ENCODE measurements around the gene RAB29.

RAB29 gene

DNA sequence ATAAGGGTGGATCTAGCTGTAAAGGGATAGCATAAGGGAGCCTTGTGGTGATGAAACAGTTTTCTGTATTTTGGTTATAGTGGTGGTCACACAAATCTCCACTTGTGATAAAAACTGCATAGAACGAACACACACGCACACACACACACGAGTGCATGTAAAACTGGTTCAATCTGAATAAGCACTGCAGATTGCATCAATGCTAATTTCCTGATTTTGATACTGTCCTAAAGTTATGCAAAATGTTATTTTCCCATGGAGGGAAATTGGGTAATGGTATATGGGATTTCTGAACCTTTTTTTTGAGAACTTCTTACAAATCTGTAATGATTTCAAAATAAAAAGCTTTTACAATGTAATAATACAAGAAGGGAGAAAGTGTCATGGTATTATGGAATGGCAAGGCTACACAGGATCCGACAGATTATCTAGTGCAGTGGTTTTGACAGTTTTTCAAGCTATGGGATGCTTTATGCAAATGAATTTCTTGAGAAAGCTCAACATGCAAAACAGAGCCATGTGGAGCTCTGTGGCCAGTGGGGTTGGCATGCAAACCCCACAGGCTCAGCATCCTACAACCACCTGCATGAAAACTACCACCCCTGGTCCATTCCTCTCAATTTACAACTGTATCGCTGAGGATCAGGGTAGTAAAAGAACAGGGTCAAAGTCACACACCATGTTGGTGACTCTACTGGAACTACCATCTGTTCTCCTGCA is 18.9 kb upstream of the RAB29 start:
- DNase-seq = no peak

DNA sequence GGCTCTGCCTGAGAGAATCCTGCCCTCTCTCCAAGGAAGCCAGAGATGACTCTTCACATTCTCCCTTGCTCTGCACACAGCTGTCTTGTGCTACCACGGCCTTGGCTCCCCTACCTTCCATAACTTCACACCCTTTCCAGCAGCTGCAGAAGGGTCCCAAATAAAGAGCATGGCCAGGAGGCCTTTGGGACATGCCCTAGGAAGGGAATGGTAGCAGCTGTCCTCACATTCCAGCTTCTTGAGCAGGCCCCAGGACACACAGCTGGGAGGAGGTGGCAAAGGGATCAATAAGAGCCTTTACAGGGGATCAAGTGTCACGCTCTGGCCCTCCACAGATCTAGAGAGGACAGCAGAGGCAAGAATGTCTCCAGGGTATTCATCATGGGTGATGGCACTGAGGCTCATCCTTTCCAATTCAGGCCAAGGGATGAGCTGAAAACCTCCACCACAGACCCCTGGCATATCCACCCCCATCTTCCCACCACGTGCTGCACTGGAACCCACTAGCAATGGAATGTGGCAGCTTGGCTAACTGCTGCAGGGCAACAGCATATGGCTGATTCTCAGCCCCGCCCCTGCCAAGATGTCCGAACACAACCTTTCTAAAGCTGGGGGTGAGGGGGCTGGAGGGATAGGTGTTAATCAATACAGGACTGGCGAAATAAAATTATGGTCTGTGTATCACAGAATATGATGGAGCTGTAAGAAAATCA is 17.8 kb upstream of the RAB29 start:
- no peak for DNase-seq

DNA sequence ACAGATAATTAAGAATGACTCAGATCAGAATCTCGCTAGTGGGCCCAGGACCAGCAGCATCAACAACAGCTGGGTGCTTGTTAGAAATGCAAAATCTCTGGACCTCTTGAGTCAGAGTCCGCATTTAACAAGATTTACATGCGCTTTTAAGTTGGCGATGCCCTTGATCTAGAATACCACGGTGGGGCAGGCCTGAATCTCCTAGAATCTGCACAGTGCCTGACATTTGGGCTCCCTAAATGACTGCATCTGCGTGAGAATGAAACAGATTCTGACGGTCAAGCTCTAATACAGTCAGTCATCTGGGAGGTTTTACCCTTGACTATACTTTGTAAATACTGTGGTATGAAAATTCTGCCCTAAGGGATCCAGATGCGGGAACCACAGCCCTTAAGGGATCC is 17.2 kb upstream of the RAB29 start:
- DNase-seq = no peak

DNA sequence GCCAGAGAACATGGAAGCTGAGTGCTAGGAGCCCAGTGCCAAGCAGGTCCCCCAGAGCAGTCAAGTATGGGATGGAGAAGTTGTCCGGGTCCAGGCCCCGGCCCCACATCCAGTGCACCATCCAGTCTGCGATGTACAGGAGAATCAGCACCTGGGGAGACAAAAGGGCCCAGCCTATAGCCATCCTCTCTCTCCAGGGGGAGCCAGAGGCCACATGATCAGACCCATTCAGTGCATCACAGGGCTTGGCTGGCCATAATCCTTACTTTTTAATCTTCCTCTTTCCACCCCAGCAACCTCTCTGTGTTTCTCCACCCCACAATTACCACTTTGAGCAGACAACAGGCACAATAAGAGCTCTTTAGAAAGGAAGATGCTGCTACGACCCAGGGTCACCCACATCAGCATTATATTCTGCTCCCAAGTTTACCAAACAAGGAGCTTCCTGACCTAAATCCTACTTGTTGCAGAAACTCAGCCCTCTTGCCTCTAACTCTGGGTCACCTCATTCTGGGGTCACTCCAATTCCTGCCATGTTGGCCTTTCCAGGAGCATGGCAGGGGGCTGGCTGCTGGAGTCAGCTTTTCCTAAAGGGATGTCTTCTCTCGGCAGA is 16.4 kb upstream of the RAB29 start:
- no peak for DNase-seq

DNA sequence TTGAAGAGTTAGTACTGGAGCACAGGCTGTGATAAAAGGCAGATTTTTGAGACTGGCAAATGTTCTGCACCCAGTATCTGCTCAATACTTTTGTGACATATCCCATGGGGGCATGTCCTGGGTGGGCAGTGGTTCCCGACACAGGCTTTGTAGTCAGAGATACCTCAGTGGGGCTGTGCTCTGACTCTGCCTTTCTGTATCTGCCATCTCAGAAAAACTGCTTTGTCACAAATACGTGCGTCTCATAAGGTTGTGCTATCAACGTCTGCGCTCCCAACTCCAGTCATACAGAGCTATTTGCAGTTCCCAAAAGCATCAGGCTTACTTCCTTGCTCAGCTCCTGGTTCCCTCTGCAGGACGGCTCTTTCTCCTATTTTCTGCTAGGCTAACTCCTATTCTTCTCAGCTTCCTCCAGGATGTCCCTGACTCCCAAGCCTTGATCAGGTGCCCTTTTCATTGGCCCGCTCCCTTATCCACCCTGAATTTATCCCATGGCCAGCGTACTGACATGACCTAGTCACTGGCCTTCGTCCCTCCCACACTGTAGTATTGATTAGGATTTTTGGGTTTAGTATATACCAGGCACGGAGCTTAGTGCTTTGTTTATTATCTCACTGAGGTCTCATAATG is 12.1 kb upstream of the RAB29 start:
- no peak for DNase-seq

DNA sequence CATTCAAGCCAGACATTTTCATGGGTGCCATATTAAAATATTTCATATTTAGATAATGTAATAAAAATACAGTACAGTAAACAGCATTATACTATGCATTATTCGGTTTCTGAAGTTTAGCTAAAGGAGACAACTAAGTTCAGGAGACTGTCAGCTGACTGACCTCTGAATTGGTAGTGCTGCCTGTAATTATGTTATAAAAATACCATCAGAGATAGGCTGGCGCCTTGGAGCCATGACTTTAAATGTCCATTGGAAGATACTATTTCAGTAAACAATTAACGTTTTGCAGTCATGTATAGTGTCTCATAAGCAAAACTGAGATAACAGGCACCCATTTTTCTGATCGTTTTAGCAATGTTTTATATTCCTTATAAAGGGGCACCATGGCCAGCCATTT is 11.3 kb upstream of the RAB29 start:
- DNase-seq = no peak

DNA sequence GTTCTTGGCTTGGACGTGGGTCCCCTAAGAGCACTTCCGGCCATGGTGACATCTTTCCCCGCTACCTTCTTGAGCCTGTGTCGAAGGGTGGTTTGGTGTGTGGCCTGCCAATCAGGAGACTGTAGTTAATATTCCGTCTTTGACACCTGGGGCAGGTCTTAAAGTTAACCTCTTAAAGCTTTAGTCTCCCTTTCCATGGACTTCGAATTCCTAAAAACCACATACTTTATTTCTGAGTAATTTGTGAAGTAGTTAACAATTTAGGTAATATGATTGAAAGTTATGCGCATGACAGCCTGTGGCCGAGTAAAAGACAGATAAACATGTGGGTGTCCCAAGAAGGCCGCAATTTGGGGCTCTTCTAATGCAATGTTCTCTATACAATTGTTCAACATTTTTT is 10.2 kb upstream of the RAB29 start:
- DNase-seq = no peak

DNA sequence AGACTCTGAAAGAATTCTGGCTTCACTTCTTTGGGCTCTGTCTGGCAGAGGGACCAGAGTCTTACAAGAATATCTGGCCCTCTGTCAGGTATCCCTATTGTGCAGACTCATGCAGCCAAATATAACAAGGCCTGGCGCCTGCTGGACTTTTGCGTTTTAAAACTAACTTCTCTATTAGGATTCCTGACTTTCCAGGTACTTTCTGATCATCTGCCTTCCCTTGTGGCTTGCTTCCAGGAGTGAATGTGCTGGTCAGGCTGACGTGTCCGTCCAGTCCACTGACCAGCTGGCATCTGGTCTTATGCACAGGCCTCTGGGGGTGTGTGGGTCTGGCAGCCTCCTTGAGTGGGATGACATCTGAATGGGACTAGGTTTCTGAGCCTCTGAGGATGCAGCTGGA is 8.6 kb upstream of the RAB29 start:
- DNase-seq = peak; percentile 21

DNA sequence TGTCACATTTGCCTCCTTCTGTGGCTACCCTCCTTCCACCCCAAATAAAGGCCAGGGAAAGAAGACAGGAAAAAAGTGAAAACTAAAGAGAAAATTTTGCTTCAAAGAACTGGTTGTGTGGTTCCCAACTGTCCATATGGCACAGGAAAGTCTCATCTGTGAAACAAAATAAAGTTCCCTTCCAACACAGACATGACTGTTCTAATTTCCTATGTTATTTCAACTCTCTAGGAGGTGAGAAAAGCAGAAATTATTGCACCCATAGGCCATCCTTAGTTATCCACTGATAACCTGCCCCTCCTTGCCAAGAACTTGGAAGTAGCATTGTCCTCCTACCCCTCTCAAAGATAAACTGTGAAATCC is 8.1 kb upstream of the RAB29 start:
- no peak for DNase-seq

DNA sequence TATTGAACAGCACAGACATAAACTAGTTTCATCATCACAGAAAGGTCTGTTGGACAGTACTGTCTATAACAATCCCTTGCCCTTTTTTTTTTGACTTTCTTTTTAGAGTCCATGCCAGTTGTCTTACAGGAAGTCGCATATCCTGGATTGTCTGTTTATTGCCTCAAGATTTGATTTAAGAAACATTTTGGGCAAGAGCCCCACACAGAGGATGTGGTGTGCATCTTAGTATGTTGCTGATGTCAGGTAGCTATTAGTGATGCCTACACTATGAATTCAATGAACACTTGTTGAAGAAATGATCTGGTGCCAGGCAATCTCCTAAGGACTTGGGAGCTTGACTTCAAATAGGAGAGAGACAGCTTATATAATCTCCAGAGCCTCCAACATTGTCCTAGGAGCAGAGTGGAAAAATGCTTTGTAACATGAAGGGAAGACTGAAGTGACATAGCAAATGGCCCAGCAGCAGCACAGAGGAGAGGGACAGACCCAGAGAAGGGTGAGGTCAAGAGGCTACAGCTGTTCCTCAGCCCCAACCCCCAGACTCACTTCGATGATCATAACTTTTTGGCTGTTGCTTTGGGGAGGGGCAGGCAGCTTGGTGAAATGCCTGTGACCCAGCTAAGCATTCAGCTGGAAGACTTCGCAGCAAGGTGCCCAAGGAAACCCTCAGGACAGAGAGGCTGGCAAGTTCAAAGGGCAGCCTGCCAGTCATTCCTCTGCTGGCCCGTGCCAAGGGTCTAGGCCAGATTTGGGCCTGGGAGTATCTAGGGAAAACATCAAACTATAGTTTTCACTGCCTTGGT is 7.5 kb upstream of the RAB29 start:
- no peak for DNase-seq

DNA sequence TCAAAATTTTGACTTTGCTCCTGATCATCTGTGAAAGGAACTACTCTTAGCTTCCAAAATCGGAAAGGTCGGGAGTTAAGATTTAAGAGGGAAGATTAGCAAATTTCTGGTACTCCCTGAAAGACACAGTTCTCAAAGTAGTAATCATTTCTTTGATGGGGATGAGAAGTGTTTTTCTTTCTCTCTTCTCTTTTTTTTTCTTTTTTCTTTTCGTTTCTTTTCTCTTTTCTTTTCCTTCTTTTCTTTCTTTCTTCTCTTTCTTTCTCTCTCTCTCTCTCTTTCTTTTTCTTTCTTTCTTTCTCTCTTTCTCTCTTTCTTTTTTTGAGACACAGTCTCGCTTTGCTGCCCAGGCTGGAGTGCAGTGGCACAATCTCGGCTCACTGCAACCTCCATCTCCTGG is 5.1 kb upstream of the RAB29 start:
- no peak for DNase-seq

DNA sequence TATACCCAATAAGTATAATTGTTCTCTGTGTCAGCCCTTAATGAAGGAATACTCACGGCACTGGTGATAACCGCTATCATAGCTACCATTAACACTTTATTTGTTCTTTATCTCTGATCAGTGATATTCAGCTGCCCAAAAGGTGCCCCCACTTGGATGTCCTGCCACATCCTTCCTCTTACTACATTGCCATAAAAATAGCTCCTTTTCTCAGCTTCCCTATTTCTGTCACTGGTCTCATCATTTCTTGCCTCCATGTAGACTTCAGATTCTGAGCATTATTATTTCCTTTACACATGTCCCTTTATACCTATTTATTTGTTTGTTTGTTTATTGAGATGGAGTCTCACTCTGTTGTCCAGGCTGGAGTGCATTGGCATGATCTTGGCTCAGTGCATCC is 2.7 kb upstream of the RAB29 start:
- no peak for DNase-seq

DNA sequence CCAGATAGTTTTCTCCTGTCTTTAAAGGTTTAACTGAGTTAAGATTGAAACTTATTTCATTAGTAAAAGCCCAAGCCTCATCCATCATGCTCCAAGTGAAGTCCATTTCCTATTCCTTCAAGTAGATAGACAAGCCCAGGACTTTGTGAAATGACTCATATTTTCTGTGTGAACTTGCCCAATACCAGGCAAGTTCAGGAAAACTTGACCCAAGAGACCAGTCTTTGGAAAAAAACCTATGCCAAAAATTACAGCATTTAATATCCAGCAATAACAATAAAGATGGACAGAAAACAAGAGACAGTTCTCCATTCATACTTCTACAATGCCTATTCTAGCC is 405 bp upstream of the RAB29 start:
- DNase-seq = no peak

DNA sequence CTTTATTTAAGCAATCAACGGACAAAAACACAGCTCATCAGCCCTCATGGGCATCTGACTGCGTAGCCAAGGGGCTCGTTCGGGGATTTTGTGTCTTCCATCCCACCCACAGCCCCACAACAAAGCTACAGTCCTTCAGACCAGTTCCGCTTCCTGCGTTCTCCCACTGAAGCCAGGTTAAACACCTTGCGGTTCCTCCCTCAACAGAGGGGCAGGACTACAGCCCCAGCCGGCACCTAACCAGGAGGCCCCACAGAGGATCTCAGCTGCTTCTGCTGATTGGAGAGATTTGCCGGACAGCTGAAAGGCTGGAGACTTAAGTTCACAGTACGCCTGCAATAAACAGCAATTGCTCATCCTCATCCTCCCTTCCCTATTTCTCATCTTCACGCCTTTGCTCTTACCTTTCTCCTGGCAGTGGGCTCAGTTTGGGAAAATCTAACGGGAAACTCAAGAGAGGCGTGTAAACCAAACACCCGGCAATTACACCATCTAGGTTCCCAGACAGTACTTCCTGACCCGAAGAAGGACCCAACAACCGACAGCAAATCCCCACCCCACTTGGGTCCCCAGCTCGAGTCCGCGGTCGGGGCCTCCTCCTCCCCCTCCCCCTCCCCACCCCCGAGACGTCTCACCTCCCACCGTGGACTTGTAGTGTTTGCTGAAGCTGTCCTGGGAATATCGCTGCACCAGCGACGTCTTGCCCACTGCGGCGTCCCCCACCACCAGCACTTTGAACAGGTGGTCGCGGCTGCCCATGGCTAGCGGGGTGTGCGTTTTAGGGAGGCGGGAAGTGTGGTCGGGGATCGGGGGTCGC is 876 bp downstream of the RAB29 start:
- no peak for DNase-seq

DNA sequence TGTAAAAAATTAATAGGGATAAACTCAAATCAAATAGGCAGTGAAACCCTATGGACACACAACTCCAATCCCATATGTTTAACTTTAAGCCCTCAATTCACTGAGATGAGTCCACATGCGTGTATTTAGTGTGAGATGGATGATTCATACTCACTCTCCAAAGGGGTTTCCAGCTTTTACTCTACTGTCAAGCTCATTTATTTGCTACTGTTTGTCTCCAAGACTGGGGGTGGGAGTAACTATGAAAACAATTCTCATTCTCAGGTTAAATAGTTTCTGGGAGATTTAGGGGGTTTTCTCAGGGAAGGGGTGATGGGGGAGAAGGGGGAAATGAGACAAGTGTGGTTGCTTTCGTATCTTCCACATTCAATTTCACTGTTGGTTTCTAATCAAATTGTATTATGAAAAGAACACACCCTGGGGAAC is 2.7 kb downstream of the RAB29 start:
- DNase-seq = no peak

DNA sequence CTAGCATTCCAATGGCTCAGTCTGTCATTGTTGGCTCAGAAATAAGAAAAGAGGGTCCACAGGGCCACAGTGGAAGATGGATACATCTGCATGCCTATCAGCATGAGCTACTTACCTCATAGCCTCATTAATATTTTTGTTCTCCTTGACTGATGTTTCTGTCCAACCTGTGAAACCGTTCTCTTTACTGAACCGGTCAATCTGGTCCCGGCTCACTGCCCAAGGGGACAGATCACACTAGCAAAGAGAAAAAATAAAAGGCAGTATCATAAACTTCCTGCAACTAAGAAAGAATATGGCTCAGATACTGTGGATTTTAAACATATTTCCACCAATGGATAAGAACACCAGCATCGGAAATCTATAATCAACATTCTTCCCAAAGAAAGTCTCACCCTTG is 4.7 kb downstream of the RAB29 start:
- no peak for DNase-seq

DNA sequence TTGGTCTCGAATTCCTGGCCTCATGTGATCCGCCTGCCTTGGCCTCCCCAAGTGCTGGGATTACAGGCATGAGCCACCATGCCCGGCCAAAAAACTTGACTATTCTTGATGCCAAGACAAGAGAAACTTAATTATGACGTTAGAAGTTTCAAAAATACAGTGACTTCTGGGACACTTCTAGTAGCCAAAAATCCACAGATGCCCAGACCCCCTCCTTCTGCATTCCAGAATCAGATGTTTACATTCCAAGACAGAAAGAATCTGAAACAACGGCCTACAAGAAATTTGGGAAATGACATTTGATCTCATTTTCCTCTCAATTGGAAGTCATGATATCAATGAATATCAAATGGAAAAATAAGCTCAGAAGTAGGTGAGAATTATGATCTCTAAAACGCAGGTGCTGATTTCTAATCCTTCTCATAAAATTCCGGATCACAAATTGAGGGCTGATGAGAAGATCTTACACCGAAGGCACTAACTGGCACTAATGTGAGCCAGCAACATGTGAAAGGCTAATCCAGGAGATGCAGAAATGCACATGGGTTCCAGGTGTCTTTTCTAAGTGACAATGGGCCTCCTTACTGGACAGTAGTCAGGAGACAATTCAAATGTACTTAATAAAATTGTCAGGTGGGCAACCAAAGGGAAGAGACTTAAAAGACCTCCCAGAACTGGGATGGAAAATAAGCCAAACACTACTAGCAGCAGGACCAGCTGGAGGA is 5.5 kb downstream of the RAB29 start:
- DNase-seq = no peak

DNA sequence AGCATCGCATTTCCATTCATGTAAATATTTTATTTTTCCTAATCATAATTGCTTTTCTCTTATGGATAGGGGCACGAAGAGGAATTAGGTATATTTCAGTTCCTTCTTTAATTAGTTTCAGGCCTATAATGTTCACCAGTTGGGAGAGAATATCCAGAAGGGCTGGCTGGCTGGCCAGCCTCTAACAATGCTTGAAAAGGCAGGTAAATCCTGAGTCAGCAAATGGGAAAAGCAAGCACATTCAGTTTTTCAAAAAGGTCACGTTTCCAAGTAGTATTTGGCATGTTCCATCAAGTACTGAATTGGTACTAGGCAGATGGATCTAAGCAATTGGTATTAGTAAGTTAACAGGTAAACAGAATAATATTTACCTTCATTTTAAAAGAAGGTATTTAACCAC is 8.0 kb downstream of the RAB29 start:
- DNase-seq = no peak

DNA sequence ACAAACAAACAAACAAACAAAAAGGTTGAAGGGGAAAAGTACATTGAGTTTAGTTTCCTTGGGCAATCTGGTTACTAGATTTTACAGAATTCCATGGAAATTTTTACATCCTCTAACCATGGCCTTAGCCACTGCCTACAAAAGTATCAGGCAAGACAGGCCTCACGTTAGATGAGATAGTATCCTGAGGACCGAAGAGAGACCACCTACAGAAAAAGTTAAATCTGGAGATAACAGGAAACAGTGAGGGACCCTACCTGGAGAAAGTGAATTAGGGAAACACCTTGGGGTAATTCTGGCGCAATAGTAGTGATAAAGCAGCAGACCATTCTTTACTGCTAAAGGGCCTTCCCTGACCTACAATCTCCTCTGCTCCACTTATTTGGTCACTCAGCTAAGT is 8.7 kb downstream of the RAB29 start:
- DNase-seq = no peak

DNA sequence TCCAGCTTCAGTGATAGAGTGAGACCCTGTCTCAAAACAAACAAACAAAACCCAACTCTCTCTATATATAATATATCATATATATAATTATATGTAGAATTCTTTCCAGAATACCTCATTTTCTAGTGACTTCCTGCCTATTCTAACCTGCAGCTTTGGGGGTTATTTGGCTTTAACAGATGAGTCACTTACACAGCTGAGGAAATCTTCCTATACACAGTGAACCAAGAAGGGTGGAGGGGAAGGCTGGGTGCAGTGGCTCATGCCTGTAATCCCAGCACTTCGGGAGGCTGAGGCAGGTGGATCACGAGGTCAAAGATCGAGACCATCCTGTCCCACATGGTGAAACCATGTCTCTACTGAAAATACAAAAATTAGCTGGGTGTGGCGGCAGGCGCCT is 9.2 kb downstream of the RAB29 start:
- no peak for DNase-seq

DNA sequence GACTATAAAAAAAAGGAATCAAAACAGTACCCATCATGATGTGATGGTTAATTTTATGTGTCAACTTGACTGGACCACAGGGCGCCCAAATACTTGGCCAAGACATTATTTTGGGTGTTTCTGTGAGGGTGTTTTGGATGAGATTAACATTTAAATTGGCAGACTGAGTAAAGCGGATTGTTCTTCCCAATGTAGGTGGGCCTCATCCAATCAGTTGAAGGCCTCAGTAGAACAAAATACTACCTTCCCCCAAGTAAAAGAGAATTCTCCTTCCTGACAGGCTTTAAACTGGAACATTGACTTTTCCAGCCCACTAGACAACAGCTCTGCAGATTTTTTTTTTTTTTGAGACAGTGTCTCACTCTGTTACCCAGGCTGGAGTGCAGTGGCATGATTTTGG is 10.7 kb downstream of the RAB29 start:
- DNase-seq = no peak

DNA sequence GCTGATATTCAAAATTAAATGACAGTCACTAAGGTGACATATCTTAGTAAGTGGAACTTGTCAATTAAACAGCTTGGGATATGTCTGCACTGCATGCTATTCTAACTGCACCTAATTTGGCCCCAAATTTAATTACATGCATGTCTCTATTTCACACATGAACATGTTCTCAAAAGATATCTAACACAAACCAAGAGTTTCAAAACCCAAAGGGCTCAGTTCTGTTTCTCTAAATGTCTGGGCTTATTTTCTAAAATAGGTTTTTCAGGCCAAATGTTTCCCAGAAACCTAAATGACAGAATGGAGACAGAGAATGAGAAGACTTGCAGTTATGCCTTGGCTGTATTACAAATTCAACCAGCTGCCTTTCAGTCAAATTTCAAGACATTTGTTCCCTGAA is 11.3 kb downstream of the RAB29 start:
- DNase-seq = no peak

All from GOT3 (cell line).